H1 (cell line): Measurements from ENCODE around the gene DIO3. TPM values are rescaled to one million over a fixed set of nuclear protein-coding genes. Genes with fewer than 3 reads are reported as not detected.

ENCODE experiments used
- ATF2 ChIP-seq: IDR thresholded peaks from 2 replicates; pipeline ENCODE4 v1.6.1; 2012; ENCODE audit warnings: low read length, inconsistent platforms
- ATF3 ChIP-seq: IDR thresholded peaks from 2 replicates; pipeline ENCODE4 v1.6.1; 2011; ENCODE audit warnings: low read depth, mild to moderate bottlenecking, low read length; ENCODE audit not compliant: insufficient read depth
- BRCA1 ChIP-seq: IDR thresholded peaks from 2 replicates; pipeline ENCODE4 v1.6.1; 2012; ENCODE audit warnings: low read depth, low read length, improper control_type of control experiment
- CBX5 ChIP-seq: fragments of 300-800, 300-1000 bp; sonication (generic); IDR thresholded peaks from 2 replicates; pipeline ENCODE4 v1.7.1; 2016; ENCODE audit warnings: antibody characterized with exemption, low read length, low read depth
- CBX8 ChIP-seq: fragments of 300-800, 300-1000 bp; sonication (generic); IDR thresholded peaks from 2 replicates; pipeline ENCODE4 v1.7.1; 2016; ENCODE audit warnings: low read depth, low read length, borderline replicate concordance
- CEBPB ChIP-seq: IDR thresholded peaks from 2 replicates; pipeline ENCODE4 v1.6.1; 2012; ENCODE audit warnings: low read depth, low read length
- EZH2 ChIP-seq: fragments of 200-600 bp; sonication (generic); IDR thresholded peaks from 2 replicates; pipeline ENCODE4 v1.7.1; 2012; ENCODE audit warnings: low read depth, mild to moderate bottlenecking, moderate library complexity, low read length, inconsistent platforms; ENCODE audit not compliant: severe bottlenecking
- FOSL1 ChIP-seq: IDR thresholded peaks from 2 replicates; pipeline ENCODE4 v1.6.1; 2011; ENCODE audit warnings: mild to moderate bottlenecking, low read depth, low read length, moderate library complexity; ENCODE audit not compliant: insufficient read depth
- GTF2F1 ChIP-seq: IDR thresholded peaks from 2 replicates; pipeline ENCODE4 v1.6.1; 2012; ENCODE audit warnings: low read depth, low read length, improper control_type of control experiment, borderline replicate concordance
- JUN ChIP-seq: IDR thresholded peaks from 2 replicates; pipeline ENCODE4 v1.6.1; 2011; ENCODE audit warnings: low read depth, mild to moderate bottlenecking, improper control_type of control experiment, low read length
- KDM4A ChIP-seq: IDR thresholded peaks from one replicate; pipeline ENCODE4 v1.7.1; 2012; ENCODE audit warnings: low read depth, mild to moderate bottlenecking, moderate library complexity, low read length, inconsistent platforms; ENCODE audit not compliant: severe bottlenecking
- MAFK ChIP-seq: IDR thresholded peaks from 2 replicates; pipeline ENCODE4 v1.6.1; 2012; ENCODE audit warnings: low read depth, mild to moderate bottlenecking, improper control_type of control experiment, low read length
- NANOG ChIP-seq: IDR thresholded peaks from 2 replicates; pipeline ENCODE4 v1.6.1; 2011; ENCODE audit warnings: low read length, low read depth, mild to moderate bottlenecking, inconsistent platforms; ENCODE audit not compliant: insufficient read depth, poor library complexity, severe bottlenecking
- NRF1 ChIP-seq: IDR thresholded peaks from 2 replicates; pipeline ENCODE4 v1.6.1; 2011; ENCODE audit warnings: mild to moderate bottlenecking, low read depth, low read length, improper control_type of control experiment
- PHF8 ChIP-seq: fragments of 200-600 bp; sonication (generic); conservative IDR thresholded peaks from 2 replicates; pipeline ENCODE4 v1.7.1; 2012; ENCODE audit warnings: low read depth, mild to moderate bottlenecking, inconsistent platforms, low read length, moderate library complexity
- POLR2AphosphoS5 ChIP-seq: IDR thresholded peaks from 2 replicates; pipeline ENCODE4 v1.6.1; 2011; ENCODE audit warnings: low read depth, low read length
- RFX5 ChIP-seq: IDR thresholded peaks from 2 replicates; pipeline ENCODE4 v1.6.1; 2011; ENCODE audit warnings: low read depth, low read length, improper control_type of control experiment, borderline replicate concordance
- RXRA ChIP-seq: IDR thresholded peaks from 2 replicates; pipeline ENCODE4 v1.6.1; 2011; ENCODE audit warnings: low read depth, mild to moderate bottlenecking, low read length, moderate library complexity; ENCODE audit not compliant: insufficient read depth
- SIX5 ChIP-seq: IDR thresholded peaks from 2 replicates; pipeline ENCODE4 v1.6.1; 2011; ENCODE audit warnings: mild to moderate bottlenecking, low read depth, low read length
- SRF ChIP-seq: IDR thresholded peaks from 2 replicates; pipeline ENCODE4 v1.6.1; 2011; ENCODE audit warnings: mild to moderate bottlenecking, low read depth, low read length, moderate library complexity
- TAF7 ChIP-seq: optimal IDR thresholded peaks from 2 replicates; pipeline ENCODE3; 2011; ENCODE audit warnings: low read depth, mild to moderate bottlenecking, inconsistent platforms, low read length, moderate library complexity, borderline replicate concordance
- TBP ChIP-seq: IDR thresholded peaks from 2 replicates; pipeline ENCODE4 v1.6.1; 2011; ENCODE audit warnings: low read depth, low read length, improper control_type of control experiment
- YY1 ChIP-seq: IDR thresholded peaks from 2 replicates; pipeline ENCODE4 v1.6.1; 2011; ENCODE audit warnings: low read depth, mild to moderate bottlenecking, low read length
- polyA plus RNA-seq, 7 experiments: library from polyadenylated mRNA; depleted of rRNA in 3 of 7; stranded (reverse) in 5 of 7; unstranded in 2 of 7; fragments of >200 nt in 5 of 7; fragments of 200-250 nt in 2 of 7; gene quantifications; 1 replicate in 5 of 7; 2 replicates in 1 of 7; 4 replicates in 1 of 7; pipeline versions ENCODE4 v1.2.1 to v1.2.3, GENCODE V29; 2011 to 2013; ENCODE audit warnings: missing spikeins in 2 of 7, mixed read lengths in 2 of 7
- total RNA-seq: library from RNA; stranded (reverse); fragmentation: NEBNext Ultra II Directional; extraction: Animal tissue kit (Norgen Biotek cat#: 25700); gene quantifications from 2 replicates; pipeline ENCODE4 v1.2.1, GENCODE V29; 2021

Gene DIO3
- total and polyA plus RNA-seq, 2 of the 8 experiments (the other 6 are each of a cell fraction or from before 2014, with no cell fraction given), result 0.17 to 0.19 TPM

GRCh38 chr14:101561145-101561896 lies at the start of gene DIO3 (continued):
- TF ChIP-seq TBP, result peak; percentile 73; the same call in 1 of the 2 replicates
- no peak for TF ChIP-seq RXRA
- no peak for TF ChIP-seq FOSL1
- TF ChIP-seq PHF8, result no peak
- no peak for TF ChIP-seq NRF1
- no peak for TF ChIP-seq MAFK
- TF ChIP-seq ATF3, result no peak
- no peak for TF ChIP-seq POLR2AphosphoS5
- TF ChIP-seq CBX5, result no peak
- no peak for TF ChIP-seq YY1
- no peak for TF ChIP-seq TAF7
- no peak for TF ChIP-seq BRCA1
- TF ChIP-seq SIX5, result no peak
- TF ChIP-seq EZH2, result no peak
- no peak for TF ChIP-seq CEBPB
- TF ChIP-seq KDM4A, result peak; percentile 67
- TF ChIP-seq NANOG, result no peak
- TF ChIP-seq GTF2F1, result no peak
- no peak for TF ChIP-seq SRF
- TF ChIP-seq RFX5, result no peak
- TF ChIP-seq ATF2, result no peak
- no peak for TF ChIP-seq CBX8
- no peak for TF ChIP-seq JUN
